PC-3 (cell line): ENCODE measurements around the gene CD3E. TPM values are rescaled to one million over a fixed set of nuclear protein-coding genes. Genes with fewer than 3 reads are reported as not detected.

Source experiments
- ATAC-seq: fragments of 200-7000 bp; cut with Tn5 transposase; 2 replicates; pipeline ENCODE4 v1.9.1; 2020; ENCODE audit warnings: mild to moderate bottlenecking, moderate library complexity
- BruUV-seq: library from RNA; stranded (reverse); fragments of 400-500 nt; replicated peaks from 2 replicates; lab custom pipeline; 2021; lab: Mats Ljungman, UMichigan
- CTCF ChIA-PET: fragments of 300-600 bp; sonication (Branson Sonifier 250); formaldehyde crosslinking; loops from one replicate; lab custom pipeline; 2022; ENCODE audit warnings: antibody characterized with exemption; lab: Charles Lee
- POLR2A ChIA-PET: fragments of 300-600 bp; sonication (Branson Sonifier 250); formaldehyde crosslinking; loops from one replicate; lab custom pipeline; 2022; ENCODE audit warnings: antibody characterized with exemption; ENCODE audit not compliant: unreplicated experiment; lab: Charles Lee
- DNase-seq: peaks from one replicate; pipeline ENCODE4 v3.0.0-alpha.2; 2015
- H2AFZ ChIP-seq: fragments of 300-600 bp; sonication (generic); 2 replicates; pipeline ENCODE4 v1.6.0; 2016; ENCODE audit warnings: antibody characterized with exemption, low read length
- H3F3A ChIP-seq: fragments of 300-600 bp; sonication (generic); one replicate; pipeline ENCODE4 v1.6.0; 2017; ENCODE audit warnings: antibody characterized with exemption, low read length, control low read depth, mild to moderate bottlenecking; ENCODE audit not compliant: unreplicated experiment
- H3K27ac ChIP-seq: fragments of 300-600 bp; sonication (generic); 2 replicates; pipeline ENCODE4 v1.5.1; 2016; ENCODE audit warnings: mild to moderate bottlenecking, low read length
- H3K27me3 ChIP-seq: fragments of 300-600 bp; sonication (generic); 2 replicates; pipeline ENCODE4 v1.6.1; 2016; ENCODE audit warnings: low read length, mixed read lengths
- H3K36me3 ChIP-seq: fragments of 300-600 bp; sonication (generic); 2 replicates; pipeline ENCODE4 v1.6.1; 2016; ENCODE audit warnings: low read depth, mixed run types, low read length, mixed read lengths
- H3K4me1 ChIP-seq: fragments of 300-600 bp; sonication (generic); 2 replicates; pipeline ENCODE4 v1.5.1; 2016; ENCODE audit warnings: low read length; ENCODE audit not compliant: insufficient read depth
- H3K4me2 ChIP-seq: fragments of 300-600 bp; sonication (generic); 2 replicates; pipeline ENCODE4 v1.6.0; 2016; ENCODE audit warnings: low read length
- H3K4me3 ChIP-seq: fragments of 300-600 bp; sonication (generic); 2 replicates; pipeline ENCODE4 v1.5.1; 2016; ENCODE audit warnings: mild to moderate bottlenecking, low read length, mixed read lengths
- H3K79me2 ChIP-seq: fragments of 300-600 bp; sonication (generic); 2 replicates; pipeline ENCODE4 v1.6.1; 2017; ENCODE audit warnings: low read length, mixed read lengths
- H3K9ac ChIP-seq: fragments of 300-600 bp; sonication (generic); 2 replicates; pipeline ENCODE4 v1.6.0; 2016; ENCODE audit warnings: mild to moderate bottlenecking, low read length
- H3K9me2 ChIP-seq: fragments of 300-600 bp; sonication (generic); replicated peaks from 2 replicates; pipeline ENCODE4 v1.6.1; 2016; ENCODE audit warnings: mixed run types, low read length, mixed read lengths
- H3K9me3 ChIP-seq: fragments of 300-600 bp; sonication (generic); 2 replicates; pipeline ENCODE4 v1.6.1; 2016; ENCODE audit warnings: low read length, mixed read lengths
- H4K20me1 ChIP-seq: fragments of 300-600 bp; sonication (generic); 2 replicates; pipeline ENCODE4 v1.6.1; 2016; ENCODE audit warnings: low read length, mixed read lengths
- CTCF ChIP-seq: fragments of 300-600 bp; sonication (generic); conservative IDR thresholded peaks from 2 replicates; pipeline ENCODE4 v1.5.1; 2017; ENCODE audit warnings: antibody characterized with exemption, low read depth, mild to moderate bottlenecking, low read length
- EZH2 ChIP-seq: fragments of 300-600 bp; sonication (generic); IDR thresholded peaks from one replicate; pipeline ENCODE4 v1.6.1; 2017; ENCODE audit warnings: antibody characterized with exemption, mild to moderate bottlenecking, low read length; ENCODE audit not compliant: unreplicated experiment
- EZH2phosphoT487 ChIP-seq: fragments of 300-600 bp; sonication (generic); IDR thresholded peaks from 2 replicates; pipeline ENCODE4 v1.6.1; 2018; ENCODE audit warnings: mild to moderate bottlenecking, antibody characterized with exemption, low read length, borderline replicate concordance
- intact Hi-C: fragments of 100-400 bp; cut with micrococcal nuclease; formaldehyde crosslinking; loops from 2 replicates; pipeline ENCODE4 v1.9.0; 2023
- total RNA-seq: library from RNA; depleted of rRNA; stranded (reverse); fragments of >200 nt; gene quantifications from 2 replicates; pipeline ENCODE4 v1.2.3, GENCODE V29; 2014

CD3E gene
- total RNA-seq, 1 experiment from 2014 or later: not detected

DNA sequence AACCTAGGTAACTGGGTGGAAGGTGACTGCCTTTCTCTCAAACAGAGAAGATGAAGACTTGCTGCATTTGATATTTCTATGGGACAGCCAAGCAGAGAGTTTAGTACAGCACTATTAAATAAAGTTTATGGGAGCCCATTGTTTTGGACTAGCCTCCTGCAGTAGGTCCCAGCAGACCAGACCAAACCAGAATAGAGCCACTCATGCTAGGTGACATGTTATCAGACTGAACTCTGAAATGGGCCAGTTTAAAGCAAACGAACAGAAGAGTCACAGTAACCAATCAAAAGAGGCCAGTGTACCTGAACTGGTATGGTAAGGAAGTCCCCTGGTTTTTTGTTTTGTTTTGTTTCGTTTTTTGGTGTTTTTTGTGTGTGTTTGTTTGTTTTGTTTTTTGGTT, 32.5 kb upstream of the CD3E start:
- H3K4me2 ChIP-seq: no peak overlapping the region
- intact Hi-C loops: no loop called here
- no peaks in the 10 kb centered on the region for H3K79me2 ChIP-seq
- H3K9ac ChIP-seq: no peak overlapping the region
- no peaks in the 10 kb centered on the region for H3K9me3 ChIP-seq
- H3K27me3 ChIP-seq: no peaks in the 10 kb centered on the region
- H2AFZ ChIP-seq: no peak overlapping the region
- H3K27ac ChIP-seq: no peak overlapping the region
- no peaks in the 10 kb centered on the region for H4K20me1 ChIP-seq
- POLR2A ChIA-PET: interaction anchor here (0.6 kb wide), 1 partner anchor 90 kb away, joined by 4 read pairs; no protein-coding TSS in a partner anchor
- no peak for ATAC-seq
- H3K4me3 ChIP-seq: no peak overlapping the region
- H3K36me3 ChIP-seq: no peaks in the 10 kb centered on the region
- CTCF ChIA-PET: interaction anchor here (0.6 kb wide), 1 partner anchor 14 kb away, joined by 3 read pairs; no protein-coding TSS in a partner anchor
- BruUV-seq: no TSS peak
- TF ChIP-seq EZH2phosphoT487: no peak
- no peak for TF ChIP-seq CTCF
- TF ChIP-seq EZH2: no peak
- H3F3A ChIP-seq: no peaks in the 10 kb centered on the region
- no peaks in the 10 kb centered on the region for H3K9me2 ChIP-seq
- H3K4me1 ChIP-seq: peaks cover 32% of the 10 kb centered on the region
- DNase-seq: no peak

- Histone ChIP-seq H3K4me2 (no peak overlapping the region), H3K4me1 (peaks cover 43% of the 10 kb centered on the region), H3K79me2 (no peaks in the 10 kb centered on the region), H3K9me2 (no peaks in the 10 kb centered on the region), H3K27ac (no peak overlapping the region), H4K20me1 (no peaks in the 10 kb centered on the region), H3K9me3 (no peaks in the 10 kb centered on the region), H3F3A (no peaks in the 10 kb centered on the region), H2AFZ (no peak overlapping the region), H3K27me3 (no peaks in the 10 kb centered on the region), H3K36me3 (no peaks in the 10 kb centered on the region), H3K4me3 (no peak overlapping the region), H3K9ac (no peak overlapping the region)
- POLR2A ChIA-PET: no interaction called here
- TF ChIP-seq EZH2phosphoT487: no peak
- no peak for TF ChIP-seq EZH2
- no peak for TF ChIP-seq CTCF
- DNase-seq: peak; percentile 20
- no TSS peak for BruUV-seq
- intact Hi-C loops: no loop called here
- peak; percentile 20; the same call in 1 of the 2 replicates for ATAC-seq
- CTCF ChIA-PET: no interaction called here
Observed at GRCh38 chr11:118274186-118274585, 30.3 kb upstream of the CD3E start.

DNA sequence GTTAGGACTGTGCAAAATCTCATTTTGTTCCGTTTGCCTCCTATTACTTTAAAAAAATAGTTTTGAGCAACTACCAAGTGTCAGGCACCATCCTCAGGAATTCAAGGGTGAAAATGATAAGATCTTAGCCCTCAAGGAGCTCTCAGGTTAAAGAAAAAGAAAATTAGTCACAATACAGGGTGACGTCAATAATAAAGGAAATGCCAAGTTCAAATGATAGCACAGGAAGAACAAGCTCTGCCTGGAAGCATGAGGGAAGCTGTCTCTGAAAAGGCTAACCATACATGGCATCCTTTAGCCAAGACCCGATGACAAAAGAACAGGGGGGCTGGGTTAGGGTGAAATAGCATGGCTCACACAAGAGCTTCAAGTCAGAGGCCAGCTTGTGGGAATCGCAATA, 29.4 kb upstream of the CD3E start:
- DNase-seq: peak; percentile 94

More for the DNA sequence above, 29.4 kb upstream of the CD3E start:
- peak overlapping the region; percentile 66 for H3K27ac ChIP-seq
- H2AFZ ChIP-seq: no peak overlapping the region
- H4K20me1 ChIP-seq: no peaks in the 10 kb centered on the region
- peak overlapping the region; percentile 36; the same call in 1 of the 2 replicates for H3K4me2 ChIP-seq
- ChIA-PET POLR2A (no interaction called here), CTCF (interaction anchor here (0.5 to 0.7 kb wide), 2 partner anchors 25 to 76 kb away, joined by 3 to 5 read pairs; no protein-coding TSS in a partner anchor)
- intact Hi-C loops: no loop called here
- H3K9me2 ChIP-seq: no peaks in the 10 kb centered on the region
- no peak overlapping the region for H3K4me3 ChIP-seq
- H3K36me3 ChIP-seq: no peaks in the 10 kb centered on the region
- no TSS peak for BruUV-seq
- no peaks in the 10 kb centered on the region for H3K9me3 ChIP-seq
- peak overlapping the region; percentile 40; the same call in 1 of the 2 replicates for H3K9ac ChIP-seq
- H3K27me3 ChIP-seq: no peaks in the 10 kb centered on the region
- no peaks in the 10 kb centered on the region for H3K79me2 ChIP-seq
- peaks cover 43% of the 10 kb centered on the region for H3K4me1 ChIP-seq
- H3F3A ChIP-seq: no peaks in the 10 kb centered on the region
- TF ChIP-seq EZH2phosphoT487: no peak
- no peak for TF ChIP-seq CTCF
- no peak for TF ChIP-seq EZH2
- peak; percentile 37 for ATAC-seq
